NCI-H748 (cell line): Measurements from ENCODE around the gene GIN1.
"Not testable (repeated sequence)": the region's sequence is repeated elsewhere in the genome, so short reads cannot be mapped to it uniquely, and the experiment has no call there.

ENCODE experiments used
- DNase-seq: peaks from one replicate; lab custom pipeline; 2025; ENCODE audit not compliant: unreplicated experiment; lab: John Stamatoyannopoulos, UW

Gene GIN1

GRCh38 chr5:103119765-103120606 lies at the start of gene GIN1, which contains the start of gene PPIP5K2:
Gene GIN1 (minus strand): TSS chr5:103120138. CDS start chr5:103108707, 11,431 bp downstream.
Gene PPIP5K2 (plus strand): TSS chr5:103120301. CDS start chr5:103129590, 9,289 bp downstream.
- peak; percentile 99 for DNase-seq

GRCh38 chr5:103166706-103167105 lies 46.8 kb upstream of the GIN1 start:
- no peak for DNase-seq

GRCh38 chr5:103151156-103151555 lies 31.2 kb upstream of the GIN1 start:
- DNase-seq = no peak

GRCh38 chr5:103148213-103148612 lies 28.3 kb upstream of the GIN1 start:
- DNase-seq = no peak

GRCh38 chr5:103145196-103145595 lies 25.3 kb upstream of the GIN1 start:
- no peak for DNase-seq

GRCh38 chr5:103142132-103142531 lies 22.2 kb upstream of the GIN1 start:
- DNase-seq = not testable (repeated sequence)

GRCh38 chr5:103139264-103139865 lies 19.4 kb upstream of the GIN1 start:
- DNase-seq = peak; percentile 69

- no peak for DNase-seq
These were observed 18.3 kb upstream of the GIN1 start for GRCh38 chr5:103138202-103138690.

- no peak for DNase-seq
These were observed 15.5 kb upstream of the GIN1 start for GRCh38 chr5:103135461-103135860.

- DNase-seq = no peak
These were observed 13.3 kb upstream of the GIN1 start for GRCh38 chr5:103133231-103133630.

- no peak for DNase-seq
These were observed 12.7 kb upstream of the GIN1 start for GRCh38 chr5:103132684-103133083.

- DNase-seq = no peak
These were observed 8.3 kb upstream of the GIN1 start for GRCh38 chr5:103128202-103128601.

- DNase-seq = no peak
These were observed 7.4 kb upstream of the GIN1 start for GRCh38 chr5:103127292-103127817.

- no peak for DNase-seq
These were observed 6.6 kb upstream of the GIN1 start for GRCh38 chr5:103126557-103126956.

GRCh38 chr5:103122242-103122641 lies 2.3 kb upstream of the GIN1 start:
- no peak for DNase-seq

GRCh38 chr5:103120607-103121200 lies 766 bp upstream of the GIN1 start:
- DNase-seq = peak; percentile 54

- peak; percentile 36 for DNase-seq
These were observed 721 bp downstream of the GIN1 start for GRCh38 chr5:103119070-103119764.

GRCh38 chr5:103117471-103117991 lies 2.4 kb downstream of the GIN1 start:
- DNase-seq = no peak

- no peak for DNase-seq
These were observed 5.5 kb downstream of the GIN1 start for GRCh38 chr5:103114440-103114839.

GRCh38 chr5:103112910-103113309 lies 7.0 kb downstream of the GIN1 start:
- DNase-seq = no peak

GRCh38 chr5:103111468-103111867 lies 8.5 kb downstream of the GIN1 start:
- DNase-seq = no peak
